GM12892 (cell line): Measurements from ENCODE around the gene EPB41L2.

Experiments
- POLR2A ChIP-seq: IDR thresholded peaks from 2 replicates; pipeline ENCODE4 v1.6.1; 2011; ENCODE audit warnings: low read depth, low read length, control low read depth
- POLR2AphosphoS5 ChIP-seq: IDR thresholded peaks from 2 replicates; pipeline ENCODE4 v1.6.1; 2011; ENCODE audit warnings: low read depth, low read length, control low read depth

DNA sequence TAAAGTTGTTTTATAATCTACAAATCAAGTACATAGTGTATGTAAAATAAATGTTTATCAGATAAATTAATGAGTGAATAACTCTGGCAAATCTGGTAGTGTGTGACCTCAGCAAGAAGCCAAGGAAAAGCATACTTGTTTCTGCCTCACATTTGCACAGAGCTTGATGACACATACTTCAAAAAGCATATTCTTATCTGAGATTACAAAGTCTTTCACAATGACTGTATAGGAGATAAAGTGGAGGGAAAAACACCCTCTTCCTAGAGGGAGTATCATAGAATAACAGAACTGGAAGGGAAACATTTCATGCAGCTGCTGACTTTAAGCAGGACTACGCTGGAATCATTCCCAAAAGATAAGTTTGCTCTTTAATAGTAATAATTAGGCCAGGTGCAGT lies 44.1 kb upstream of the EPB41L2 start:
- no peak for TF ChIP-seq POLR2A
- TF ChIP-seq POLR2AphosphoS5: no peak
